ENCODE results near the gene ZNF534. TPM values are rescaled to one million over a fixed set of nuclear protein-coding genes. Genes with fewer than 3 reads are reported as not detected.

The ZNF534 gene
- total and polyA plus RNA-seq, 2 experiments from 2014 or later, result 1.5 to 1.6 TPM

DNA sequence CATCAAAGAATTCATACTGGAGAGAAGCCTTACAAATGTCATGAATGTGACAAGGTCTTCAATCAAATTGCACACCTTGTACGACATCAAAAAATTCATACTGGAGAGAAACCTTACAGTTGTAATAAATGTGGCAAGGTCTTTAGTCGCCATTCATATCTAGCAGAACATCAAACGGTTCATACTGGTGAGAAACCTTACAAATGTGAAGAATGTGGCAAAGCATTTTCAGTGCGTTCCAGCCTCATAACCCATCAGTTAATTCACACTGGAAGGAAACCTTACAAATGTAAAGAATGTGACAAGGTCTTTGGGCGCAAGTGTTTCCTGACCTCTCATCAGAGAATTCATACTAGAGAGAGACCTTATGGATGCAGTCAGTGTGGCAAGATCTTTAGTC lies 13.2 kb upstream of the ZNF534 start:
- Histone ChIP-seq H3K36me3 (peaks cover 5% of the 10 kb centered on the region), H3K9me3 (ENCODE audit: low read depth) (no peaks in the 10 kb centered on the region), H3K27ac (no peak overlapping the region), H3K27me3 (no peaks in the 10 kb centered on the region), H3K4me3 (no peak overlapping the region), H3K4me1 (ENCODE audit: low read depth) (no peaks in the 10 kb centered on the region)
- no peak for DNase-seq (ENCODE audit: low read depth in 1 of 2, low spot score in 1 of 2)
- TF ChIP-seq, protein P1, sequence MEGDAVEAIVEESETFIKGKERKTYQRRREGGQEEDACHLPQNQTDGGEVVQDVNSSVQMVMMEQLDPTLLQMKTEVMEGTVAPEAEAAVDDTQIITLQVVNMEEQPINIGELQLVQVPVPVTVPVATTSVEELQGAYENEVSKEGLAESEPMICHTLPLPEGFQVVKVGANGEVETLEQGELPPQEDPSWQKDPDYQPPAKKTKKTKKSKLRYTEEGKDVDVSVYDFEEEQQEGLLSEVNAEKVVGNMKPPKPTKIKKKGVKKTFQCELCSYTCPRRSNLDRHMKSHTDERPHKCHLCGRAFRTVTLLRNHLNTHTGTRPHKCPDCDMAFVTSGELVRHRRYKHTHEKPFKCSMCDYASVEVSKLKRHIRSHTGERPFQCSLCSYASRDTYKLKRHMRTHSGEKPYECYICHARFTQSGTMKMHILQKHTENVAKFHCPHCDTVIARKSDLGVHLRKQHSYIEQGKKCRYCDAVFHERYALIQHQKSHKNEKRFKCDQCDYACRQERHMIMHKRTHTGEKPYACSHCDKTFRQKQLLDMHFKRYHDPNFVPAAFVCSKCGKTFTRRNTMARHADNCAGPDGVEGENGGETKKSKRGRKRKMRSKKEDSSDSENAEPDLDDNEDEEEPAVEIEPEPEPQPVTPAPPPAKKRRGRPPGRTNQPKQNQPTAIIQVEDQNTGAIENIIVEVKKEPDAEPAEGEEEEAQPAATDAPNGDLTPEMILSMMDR (IDR thresholded peaks at IDR 0.05; ENCODE audit: low read depth, low read length), result no peak

GRCh38 chr19:52442179-52442578 lies 13.2 kb downstream of the ZNF534 start:
- Histone ChIP-seq H3K4me1 (ENCODE audit: low read depth) (no peaks in the 10 kb centered on the region), H3K36me3 (no peaks in the 10 kb centered on the region), H3K9me3 (ENCODE audit: low read depth) (no peaks in the 10 kb centered on the region), H3K27ac (no peak overlapping the region), H3K4me3 (no peak overlapping the region), H3K27me3 (no peaks in the 10 kb centered on the region)
- TF ChIP-seq, protein P1 (IDR thresholded peaks at IDR 0.05; ENCODE audit: low read depth, low read length), result no peak
- no peak for DNase-seq (ENCODE audit: low read depth in 1 of 2, low spot score in 1 of 2)

DNA sequence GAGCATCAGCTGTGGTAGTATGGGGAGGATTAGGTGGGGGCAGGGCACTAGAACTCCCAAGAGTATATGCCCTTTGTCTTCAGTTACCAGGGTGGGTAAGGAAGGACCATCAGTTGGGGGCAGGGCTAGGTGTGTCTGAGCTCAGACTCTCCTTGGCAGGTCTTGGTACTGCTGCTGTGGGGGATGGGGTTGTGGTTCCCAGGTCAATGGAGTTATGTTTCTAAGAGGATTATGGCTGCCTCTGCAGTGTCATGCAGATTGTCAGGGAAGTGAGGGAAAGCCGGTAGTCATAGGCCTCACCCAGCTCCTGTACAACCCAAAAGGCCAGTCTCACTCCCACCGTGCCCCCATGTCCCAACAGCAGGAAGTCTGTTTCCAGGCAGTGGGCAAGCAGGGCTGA lies 15.6 kb downstream of the ZNF534 start:
- Histone ChIP-seq H3K36me3 (no peaks in the 10 kb centered on the region), H3K4me1 (ENCODE audit: low read depth) (no peaks in the 10 kb centered on the region), H3K9me3 (ENCODE audit: low read depth) (no peaks in the 10 kb centered on the region), H3K27me3 (no peaks in the 10 kb centered on the region), H3K27ac (no peak overlapping the region), H3K4me3 (no peak overlapping the region)
- TF ChIP-seq, protein P1 (IDR thresholded peaks at IDR 0.05; ENCODE audit: low read depth, low read length), result no peak
- no peak for DNase-seq (ENCODE audit: low read depth in 1 of 2, low spot score in 1 of 2)

DNA sequence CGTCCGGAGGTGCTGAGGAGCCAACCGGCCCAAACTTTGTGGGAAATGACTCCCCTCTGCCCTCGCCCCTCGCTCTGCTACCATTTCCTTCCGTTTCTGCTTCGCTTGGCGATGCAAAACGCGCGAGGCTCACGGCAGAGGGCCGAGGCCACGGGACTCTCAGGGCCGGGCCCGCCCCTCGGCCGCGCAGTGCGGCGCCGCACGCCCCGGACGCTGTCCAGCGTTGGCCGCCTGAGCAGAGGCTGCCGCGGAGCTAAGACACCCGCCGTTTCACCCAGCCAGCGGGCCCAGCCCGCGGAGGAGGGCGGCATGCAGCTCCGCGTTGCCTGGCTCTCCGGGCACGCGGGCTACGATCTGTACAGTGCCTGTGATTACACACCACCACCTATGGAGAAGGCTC lies 22.3 kb downstream of the ZNF534 start:
- DNase-seq (ENCODE audit: low read depth in 1 of 2, low spot score in 1 of 2), result no peak

GRCh38 chr19:52453324-52454094 lies 24.6 kb downstream of the ZNF534 start, which contains the start of gene ZNF578:
TSS of gene ZNF578 (plus strand) at chr19:52453553. CDS start at chr19:52501846, 48,293 bp downstream.
- H3K4me3 ChIP-seq, result peak within 1 kb of the TSS; percentile 53
- H3K27ac ChIP-seq, result no peak within 1 kb of the TSS
- no peaks in the 10 kb centered on the region for H3K4me1 ChIP-seq (ENCODE audit: low read depth)
- TF ChIP-seq, protein P1 (IDR thresholded peaks at IDR 0.05; ENCODE audit: low read depth, low read length), result no peak
- no peaks in the 10 kb centered on the region for H3K9me3 ChIP-seq (ENCODE audit: low read depth)
- H3K27me3 ChIP-seq, result no peaks in the 10 kb centered on the region
- peak; percentile 81 to 92 for DNase-seq (ENCODE audit: low read depth in 1 of 2, low spot score in 1 of 2)
- no peaks in the 10 kb centered on the region for H3K36me3 ChIP-seq

More for the DNA sequence above, 22.3 kb downstream of the ZNF534 start:
- no peaks in the 10 kb centered on the region for H3K4me1 ChIP-seq (ENCODE audit: low read depth)
- no peak overlapping the region for H3K27ac ChIP-seq
- H3K36me3 ChIP-seq, result no peaks in the 10 kb centered on the region
- H3K27me3 ChIP-seq, result no peaks in the 10 kb centered on the region
- no peak overlapping the region for H3K4me3 ChIP-seq
- TF ChIP-seq, protein P1 (IDR thresholded peaks at IDR 0.05; ENCODE audit: low read depth, low read length), result no peak
- H3K9me3 ChIP-seq (ENCODE audit: low read depth), result no peaks in the 10 kb centered on the region

Data from cardiac muscle cell (in vitro differentiated cells and primary cell).